Measurements from ENCODE around the gene HSDL1. TPM values are rescaled to one million over a fixed set of nuclear protein-coding genes. Genes with fewer than 3 reads are reported as not detected.

Gene HSDL1
- total and polyA plus RNA-seq, 2 of the 8 experiments (the other 6 are each of a cell fraction or from before 2014, with no cell fraction given) = 25.0 to 55.7 TPM

DNA sequence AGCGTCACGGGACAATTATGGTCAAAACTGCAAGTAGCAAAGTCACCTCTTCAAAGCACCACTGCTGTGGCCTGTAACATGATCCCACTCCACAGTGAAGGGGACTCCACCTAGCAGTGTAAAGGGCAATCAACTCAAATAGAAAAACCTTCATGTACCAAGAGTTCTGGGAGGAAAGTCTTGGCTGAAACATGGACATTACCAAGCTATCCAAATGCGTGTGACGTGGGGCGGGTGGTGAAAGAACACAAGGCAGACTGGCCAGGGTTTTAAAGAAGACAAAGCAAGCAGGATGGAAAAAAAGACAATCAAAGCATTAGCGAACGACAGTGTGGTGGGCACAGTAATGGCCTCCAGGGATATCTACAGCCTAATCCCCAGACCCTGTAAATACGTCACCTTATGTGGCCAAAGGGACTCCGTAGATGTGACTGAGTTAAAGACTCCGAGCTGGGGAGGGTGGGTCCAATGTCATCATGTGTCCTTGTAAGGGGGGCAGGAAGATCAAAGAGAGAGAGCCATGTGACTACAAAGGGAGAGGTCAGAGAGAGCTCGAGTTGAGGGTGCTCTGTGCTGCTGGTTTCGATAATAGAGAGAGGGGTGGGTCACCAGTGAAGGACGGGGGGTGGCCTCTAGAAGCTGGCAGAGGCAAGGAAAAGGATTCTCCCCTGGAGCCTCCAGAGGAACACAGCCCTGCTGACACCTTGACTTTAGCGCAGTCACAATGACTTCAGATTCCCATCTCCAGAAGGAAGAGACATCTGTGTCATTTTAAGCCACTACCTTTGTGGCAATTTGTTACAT is 6.0 kb downstream of the HSDL1 start (continued):
- TF ChIP-seq, protein P1, sequence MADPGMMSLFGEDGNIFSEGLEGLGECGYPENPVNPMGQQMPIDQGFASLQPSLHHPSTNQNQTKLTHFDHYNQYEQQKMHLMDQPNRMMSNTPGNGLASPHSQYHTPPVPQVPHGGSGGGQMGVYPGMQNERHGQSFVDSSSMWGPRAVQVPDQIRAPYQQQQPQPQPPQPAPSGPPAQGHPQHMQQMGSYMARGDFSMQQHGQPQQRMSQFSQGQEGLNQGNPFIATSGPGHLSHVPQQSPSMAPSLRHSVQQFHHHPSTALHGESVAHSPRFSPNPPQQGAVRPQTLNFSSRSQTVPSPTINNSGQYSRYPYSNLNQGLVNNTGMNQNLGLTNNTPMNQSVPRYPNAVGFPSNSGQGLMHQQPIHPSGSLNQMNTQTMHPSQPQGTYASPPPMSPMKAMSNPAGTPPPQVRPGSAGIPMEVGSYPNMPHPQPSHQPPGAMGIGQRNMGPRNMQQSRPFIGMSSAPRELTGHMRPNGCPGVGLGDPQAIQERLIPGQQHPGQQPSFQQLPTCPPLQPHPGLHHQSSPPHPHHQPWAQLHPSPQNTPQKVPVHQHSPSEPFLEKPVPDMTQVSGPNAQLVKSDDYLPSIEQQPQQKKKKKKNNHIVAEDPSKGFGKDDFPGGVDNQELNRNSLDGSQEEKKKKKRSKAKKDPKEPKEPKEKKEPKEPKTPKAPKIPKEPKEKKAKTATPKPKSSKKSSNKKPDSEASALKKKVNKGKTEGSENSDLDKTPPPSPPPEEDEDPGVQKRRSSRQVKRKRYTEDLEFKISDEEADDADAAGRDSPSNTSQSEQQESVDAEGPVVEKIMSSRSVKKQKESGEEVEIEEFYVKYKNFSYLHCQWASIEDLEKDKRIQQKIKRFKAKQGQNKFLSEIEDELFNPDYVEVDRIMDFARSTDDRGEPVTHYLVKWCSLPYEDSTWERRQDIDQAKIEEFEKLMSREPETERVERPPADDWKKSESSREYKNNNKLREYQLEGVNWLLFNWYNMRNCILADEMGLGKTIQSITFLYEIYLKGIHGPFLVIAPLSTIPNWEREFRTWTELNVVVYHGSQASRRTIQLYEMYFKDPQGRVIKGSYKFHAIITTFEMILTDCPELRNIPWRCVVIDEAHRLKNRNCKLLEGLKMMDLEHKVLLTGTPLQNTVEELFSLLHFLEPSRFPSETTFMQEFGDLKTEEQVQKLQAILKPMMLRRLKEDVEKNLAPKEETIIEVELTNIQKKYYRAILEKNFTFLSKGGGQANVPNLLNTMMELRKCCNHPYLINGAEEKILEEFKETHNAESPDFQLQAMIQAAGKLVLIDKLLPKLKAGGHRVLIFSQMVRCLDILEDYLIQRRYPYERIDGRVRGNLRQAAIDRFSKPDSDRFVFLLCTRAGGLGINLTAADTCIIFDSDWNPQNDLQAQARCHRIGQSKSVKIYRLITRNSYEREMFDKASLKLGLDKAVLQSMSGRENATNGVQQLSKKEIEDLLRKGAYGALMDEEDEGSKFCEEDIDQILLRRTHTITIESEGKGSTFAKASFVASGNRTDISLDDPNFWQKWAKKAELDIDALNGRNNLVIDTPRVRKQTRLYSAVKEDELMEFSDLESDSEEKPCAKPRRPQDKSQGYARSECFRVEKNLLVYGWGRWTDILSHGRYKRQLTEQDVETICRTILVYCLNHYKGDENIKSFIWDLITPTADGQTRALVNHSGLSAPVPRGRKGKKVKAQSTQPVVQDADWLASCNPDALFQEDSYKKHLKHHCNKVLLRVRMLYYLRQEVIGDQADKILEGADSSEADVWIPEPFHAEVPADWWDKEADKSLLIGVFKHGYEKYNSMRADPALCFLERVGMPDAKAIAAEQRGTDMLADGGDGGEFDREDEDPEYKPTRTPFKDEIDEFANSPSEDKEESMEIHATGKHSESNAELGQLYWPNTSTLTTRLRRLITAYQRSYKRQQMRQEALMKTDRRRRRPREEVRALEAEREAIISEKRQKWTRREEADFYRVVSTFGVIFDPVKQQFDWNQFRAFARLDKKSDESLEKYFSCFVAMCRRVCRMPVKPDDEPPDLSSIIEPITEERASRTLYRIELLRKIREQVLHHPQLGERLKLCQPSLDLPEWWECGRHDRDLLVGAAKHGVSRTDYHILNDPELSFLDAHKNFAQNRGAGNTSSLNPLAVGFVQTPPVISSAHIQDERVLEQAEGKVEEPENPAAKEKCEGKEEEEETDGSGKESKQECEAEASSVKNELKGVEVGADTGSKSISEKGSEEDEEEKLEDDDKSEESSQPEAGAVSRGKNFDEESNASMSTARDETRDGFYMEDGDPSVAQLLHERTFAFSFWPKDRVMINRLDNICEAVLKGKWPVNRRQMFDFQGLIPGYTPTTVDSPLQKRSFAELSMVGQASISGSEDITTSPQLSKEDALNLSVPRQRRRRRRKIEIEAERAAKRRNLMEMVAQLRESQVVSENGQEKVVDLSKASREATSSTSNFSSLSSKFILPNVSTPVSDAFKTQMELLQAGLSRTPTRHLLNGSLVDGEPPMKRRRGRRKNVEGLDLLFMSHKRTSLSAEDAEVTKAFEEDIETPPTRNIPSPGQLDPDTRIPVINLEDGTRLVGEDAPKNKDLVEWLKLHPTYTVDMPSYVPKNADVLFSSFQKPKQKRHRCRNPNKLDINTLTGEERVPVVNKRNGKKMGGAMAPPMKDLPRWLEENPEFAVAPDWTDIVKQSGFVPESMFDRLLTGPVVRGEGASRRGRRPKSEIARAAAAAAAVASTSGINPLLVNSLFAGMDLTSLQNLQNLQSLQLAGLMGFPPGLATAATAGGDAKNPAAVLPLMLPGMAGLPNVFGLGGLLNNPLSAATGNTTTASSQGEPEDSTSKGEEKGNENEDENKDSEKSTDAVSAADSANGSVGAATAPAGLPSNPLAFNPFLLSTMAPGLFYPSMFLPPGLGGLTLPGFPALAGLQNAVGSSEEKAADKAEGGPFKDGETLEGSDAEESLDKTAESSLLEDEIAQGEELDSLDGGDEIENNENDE (IDR thresholded peaks at IDR 0.05; ENCODE audit: insufficient replicate concordance, low read length) = no peak
- 0 out of 2 replicates have a peak, but pooled peaks have one; percentile 30 for TF ChIP-seq YY1 (IDR thresholded peaks at IDR 0.05; ENCODE audit: low read depth, low read length)
